ENCODE measurements around the gene C2CD4A.
"Not testable (repeated sequence)": the region's sequence is repeated elsewhere in the genome, so short reads cannot be mapped to it uniquely, and the experiment has no call there.

The C2CD4A gene

GRCh38 chr15:62066663-62067447 is at the start of gene C2CD4A:
Gene C2CD4A, plus strand, starts transcription at chr15:62066977. Its CDS starts 637 bp downstream, at chr15:62067614.
- peak; percentile 59 for DNase-seq

- DNase-seq: no peak
Observed at GRCh38 chr15:62020576-62021160, 46.1 kb upstream of the C2CD4A start.

- DNase-seq: no peak
Observed at GRCh38 chr15:62021991-62022600, 44.7 kb upstream of the C2CD4A start.

GRCh38 chr15:62026487-62027262 is 40.1 kb upstream of the C2CD4A start:
- DNase-seq: no peak

- DNase-seq: no peak
Observed at GRCh38 chr15:62027263-62027565, 39.6 kb upstream of the C2CD4A start.

- no peak for DNase-seq
Observed at GRCh38 chr15:62027916-62028315, 38.9 kb upstream of the C2CD4A start.

GRCh38 chr15:62035256-62035924 is 31.4 kb upstream of the C2CD4A start:
- no peak for DNase-seq

- DNase-seq: no peak
Observed at GRCh38 chr15:62046078-62046743, 20.6 kb upstream of the C2CD4A start.

- DNase-seq: no peak
Observed at GRCh38 chr15:62047282-62047827, 19.4 kb upstream of the C2CD4A start.

GRCh38 chr15:62048254-62048653 is 18.5 kb upstream of the C2CD4A start:
- not testable (repeated sequence) for DNase-seq

GRCh38 chr15:62050115-62050514 is 16.7 kb upstream of the C2CD4A start:
- DNase-seq: no peak

- no peak for DNase-seq
Observed at GRCh38 chr15:62051166-62051565, 15.6 kb upstream of the C2CD4A start.

GRCh38 chr15:62052713-62053112 is 14.1 kb upstream of the C2CD4A start:
- DNase-seq: no peak

- DNase-seq: no peak
Observed at GRCh38 chr15:62053439-62054085, 13.2 kb upstream of the C2CD4A start.

GRCh38 chr15:62054979-62055378 is 11.8 kb upstream of the C2CD4A start:
- DNase-seq: no peak

GRCh38 chr15:62057341-62057980 is 9.3 kb upstream of the C2CD4A start:
- DNase-seq: no peak

- DNase-seq: no peak
Observed at GRCh38 chr15:62058327-62059028, 8.3 kb upstream of the C2CD4A start.

GRCh38 chr15:62059108-62059815 is 7.5 kb upstream of the C2CD4A start:
- DNase-seq: no peak

- peak; percentile 63 for DNase-seq
Observed at GRCh38 chr15:62059816-62060112, 7.0 kb upstream of the C2CD4A start.
